ENCODE measurements around the gene DMPK.
"Not testable (repeated sequence)": the region's sequence is repeated elsewhere in the genome, so short reads cannot be mapped to it uniquely, and the experiment has no call there.

DMPK gene

DNA sequence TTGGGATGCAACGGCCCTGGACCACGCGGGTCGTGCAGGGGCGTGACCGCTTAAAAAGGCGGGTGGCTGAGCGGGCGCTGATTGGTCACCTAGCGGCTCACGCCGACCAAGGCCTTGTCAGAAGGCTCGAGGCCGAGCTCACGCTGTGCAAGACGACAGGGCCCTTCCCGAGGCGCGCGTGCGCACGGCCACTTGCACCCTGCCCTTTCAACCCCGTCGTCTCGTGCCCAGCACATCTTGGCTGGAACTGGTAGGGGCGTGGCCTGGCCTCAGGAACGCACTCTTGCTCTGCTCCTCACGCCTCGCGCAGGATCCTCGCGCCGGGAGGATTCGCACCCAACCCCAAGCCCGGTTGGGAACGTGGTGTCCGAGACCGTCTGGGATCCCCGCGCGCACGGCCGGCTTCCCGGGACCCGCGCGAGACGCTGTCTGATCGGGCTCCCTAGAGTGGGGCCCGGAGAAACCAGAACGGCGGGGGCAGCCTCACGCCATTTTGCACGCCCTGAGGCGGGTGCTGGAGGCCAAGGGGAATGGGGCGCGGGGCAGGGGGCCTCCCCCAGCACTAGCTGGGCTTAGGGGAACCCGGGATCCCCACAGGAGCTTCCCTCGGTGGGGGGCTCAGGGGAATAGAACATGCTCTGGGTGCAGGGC, 49.0 kb downstream of the DMPK start, which contains the start of gene MEIOSIN:
MEIOSIN (plus strand) TSS at position 280 of the 651 bp plus-strand sequence. CDS start 1,938 bp downstream, outside the sequence.
- DNase-seq: no peak

GRCh38 chr19:45730368-45731288, 51.7 kb downstream of the DMPK start, which contains the start of gene FBXO46:
FBXO46 (minus strand) TSS chr19:45730896; CDS start chr19:45713495, 17,401 bp downstream.
- peak; percentile 93 for DNase-seq

DNA sequence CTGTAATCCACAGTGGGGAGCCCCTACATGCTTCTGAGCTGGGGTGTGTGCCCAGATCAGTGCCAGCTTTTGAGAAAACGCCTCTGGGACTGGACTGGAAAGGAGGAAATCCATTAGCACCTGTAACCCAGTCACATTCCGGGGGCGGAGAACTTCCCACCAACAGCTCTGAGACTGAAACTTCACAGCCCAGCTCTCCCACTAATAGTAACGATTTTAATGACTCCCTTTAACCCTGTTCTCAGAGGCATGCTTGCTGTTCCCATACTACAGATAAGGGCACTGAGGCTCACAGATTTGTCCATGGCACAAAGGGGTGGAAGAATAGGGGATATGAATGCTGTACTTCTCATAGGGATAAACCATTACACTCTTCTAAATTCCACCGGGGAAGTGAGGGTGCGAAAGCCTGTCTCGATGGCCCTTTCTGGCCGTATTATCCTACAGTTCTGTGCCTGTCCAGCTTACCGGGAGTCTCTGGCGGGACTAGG, 52.4 kb downstream of the DMPK start:
- no peak for DNase-seq

DNA sequence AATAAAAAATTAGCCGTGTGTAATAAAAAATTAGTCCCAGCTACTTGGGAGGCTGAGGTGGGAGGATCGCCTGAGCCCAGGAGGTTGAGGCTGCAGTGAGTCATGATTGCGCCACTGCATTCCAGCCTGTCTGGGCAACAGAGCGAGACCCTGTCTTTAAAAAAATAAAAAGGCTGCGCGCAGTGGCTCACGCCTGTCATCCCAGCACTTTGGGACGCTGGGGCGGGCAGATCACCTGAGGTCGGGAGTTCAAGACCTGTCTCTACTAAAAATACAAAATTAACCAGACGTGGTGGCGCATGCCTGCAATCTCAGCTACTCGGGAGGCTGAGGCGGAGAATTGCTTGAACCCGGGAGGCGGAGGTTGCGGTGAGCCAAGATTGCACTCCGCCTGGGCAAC, 53.6 kb downstream of the DMPK start:
- DNase-seq: not testable (repeated sequence)

GRCh38 chr19:45720065-45720464, 62.2 kb downstream of the DMPK start:
- DNase-seq: not testable (repeated sequence)

Data from activated T-cell treated with anti-CD3 and anti-CD28 coated beads for 4 hours (primary cell).